ENCODE data around the gene LSR. TPM values are rescaled to one million over a fixed set of nuclear protein-coding genes. Genes with fewer than 3 reads are reported as not detected.

LSR gene
- total and polyA plus RNA-seq, 2 of the 4 experiments (the other 2 are of a cell fraction): 0.18 to 0.44 TPM

DNA sequence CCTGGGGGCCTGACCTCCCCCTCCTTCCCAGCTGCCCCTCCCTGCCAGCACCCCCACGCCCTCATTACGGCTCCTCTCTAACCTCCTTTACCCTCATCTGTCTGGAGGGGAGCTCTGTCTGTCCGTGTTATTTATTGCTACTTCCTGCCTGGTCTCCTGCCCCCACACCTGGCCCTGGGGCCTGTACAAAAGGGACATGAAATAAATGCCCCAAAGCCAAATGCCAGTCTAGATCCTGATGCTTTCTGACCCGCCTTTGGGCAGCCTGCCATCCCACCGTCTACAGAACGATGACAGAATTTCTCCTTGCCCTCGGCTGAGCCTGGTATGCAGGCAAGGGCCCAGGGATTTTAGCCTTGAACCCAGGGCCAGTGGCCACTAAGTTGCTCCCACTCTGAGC is 64.8 kb downstream of the LSR start:
- CTCF ChIA-PET: interaction anchor here (0.6 kb wide), 1 partner anchor 246 kb away, joined by 8 read pairs; no protein-coding TSS in a partner anchor
- no peak overlapping the region for H3K9ac ChIP-seq (ENCODE audit: low read depth, low read length)
- no peak overlapping the region for H3K18ac ChIP-seq (ENCODE audit: low read depth, low read length)
- H3K4me2 ChIP-seq (ENCODE audit: low read depth, low read length): no peak overlapping the region
- H4K5ac ChIP-seq (ENCODE audit: low read depth, low read length): no peak overlapping the region
- in situ Hi-C loops (cut with MboI; ENCODE audit: low sequenced_read_pairs) (no loop called here), dilution Hi-C loops (cut with HindIII; ENCODE audit: low sequenced_read_pairs, unreplicated experiment) (no loop called here), intact Hi-C loops (cut with micrococcal nuclease) (no loop called here)
- POLR2A ChIA-PET (ENCODE audit: unreplicated experiment): no interaction called here
- no peak overlapping the region for H2BK120ac ChIP-seq (ENCODE audit: low read depth, low read length)
- no peak overlapping the region for H4K91ac ChIP-seq (ENCODE audit: insufficient read depth, low read depth, low read length)
- WGBS, 2 experiments (ENCODE audit: extremely low coverage in 2 of 2, insufficient read length in 1 of 2): 40% methylated on average over 1 of the region's 7 CpGs; no CpG with 5 or more reads in 1 of the 2 experiments
- H2BK20ac ChIP-seq (ENCODE audit: low read depth, low read length): no peak overlapping the region
- H4K20me1 ChIP-seq (ENCODE audit: insufficient read depth, low read length): no peaks in the 10 kb centered on the region
- no peaks in the 10 kb centered on the region for H3K9me1 ChIP-seq (ENCODE audit: insufficient read depth, low read length)
- H3K27me3 ChIP-seq (ENCODE audit: control insufficient read depth, insufficient read depth, low read length): no peaks in the 10 kb centered on the region; the same call in 1 of the 2 replicates
- no peak overlapping the region for H3K4me3 ChIP-seq (ENCODE audit: insufficient read depth, low read depth, low read length)
- no peak overlapping the region for H3K27ac ChIP-seq (ENCODE audit: insufficient read depth, low read length)
- H3K36me3 ChIP-seq (ENCODE audit: control insufficient read depth, insufficient read depth, low read length): no peaks in the 10 kb centered on the region
- no peak overlapping the region for H2AK9ac ChIP-seq (replicated peaks; ENCODE audit: low read depth, low read length, poor library complexity)
- H4K8ac ChIP-seq (ENCODE audit: low read depth in 2 of 2, low read length in 2 of 2): no peak overlapping the region
- H2AK5ac ChIP-seq (ENCODE audit: low read depth, low read length): no peak overlapping the region
- H3K14ac ChIP-seq (replicated peaks; ENCODE audit: low read depth, low read length): no peak overlapping the region
- H3K79me1 ChIP-seq (ENCODE audit: low read depth in 1 of 2, low read length in 2 of 2): no peaks in the 10 kb centered on the region
- H2AFZ ChIP-seq (replicated peaks; ENCODE audit: low read length, poor library complexity): no peak overlapping the region
- no peak for DNase-seq
- H3K23ac ChIP-seq (ENCODE audit: low read depth, low read length): no peak overlapping the region
- ATAC-seq (ENCODE audit: low read depth): no peak
- no peaks in the 10 kb centered on the region for H3K9me3 ChIP-seq (ENCODE audit: control insufficient read depth, insufficient read depth, low read length)
- no peak overlapping the region for H3K4ac ChIP-seq (ENCODE audit: low read depth, low read length)
- TF ChIP-seq POLR2A (IDR thresholded peaks at IDR 0.05; ENCODE audit: low read depth, low read length) (no peak), CTCF (conservative IDR thresholded peaks at IDR 0.05; ENCODE audit: low read depth, low read length) (no peak), USF2 (IDR thresholded peaks at IDR 0.05; ENCODE audit: low read depth, low read length) (no peak), MXI1 (IDR thresholded peaks at IDR 0.05; ENCODE audit: borderline replicate concordance, low read depth, low read length) (no peak), RFX5 (IDR thresholded peaks at IDR 0.05; ENCODE audit: low read depth, low read length) (no peak), NFE2L2 (IDR thresholded peaks at IDR 0.05; ENCODE audit: low read depth, low read length) (no peak), BHLHE40 (IDR thresholded peaks at IDR 0.05; ENCODE audit: low read depth, low read length) (no peak), SMC3 (IDR thresholded peaks at IDR 0.05; ENCODE audit: low read depth, low read length) (no peak), RAD21 (IDR thresholded peaks at IDR 0.05; ENCODE audit: low read length) (no peak), CEBPB (IDR thresholded peaks at IDR 0.05; ENCODE audit: low read depth, low read length) (no peak)
- TF ChIP-seq, protein P1, sequence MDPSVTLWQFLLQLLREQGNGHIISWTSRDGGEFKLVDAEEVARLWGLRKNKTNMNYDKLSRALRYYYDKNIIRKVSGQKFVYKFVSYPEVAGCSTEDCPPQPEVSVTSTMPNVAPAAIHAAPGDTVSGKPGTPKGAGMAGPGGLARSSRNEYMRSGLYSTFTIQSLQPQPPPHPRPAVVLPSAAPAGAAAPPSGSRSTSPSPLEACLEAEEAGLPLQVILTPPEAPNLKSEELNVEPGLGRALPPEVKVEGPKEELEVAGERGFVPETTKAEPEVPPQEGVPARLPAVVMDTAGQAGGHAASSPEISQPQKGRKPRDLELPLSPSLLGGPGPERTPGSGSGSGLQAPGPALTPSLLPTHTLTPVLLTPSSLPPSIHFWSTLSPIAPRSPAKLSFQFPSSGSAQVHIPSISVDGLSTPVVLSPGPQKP (IDR thresholded peaks at IDR 0.05; ENCODE audit: borderline replicate concordance, low read depth, low read length): no peak
- no peak overlapping the region for H2BK5ac ChIP-seq (ENCODE audit: low read depth, low read length, poor library complexity, severe bottlenecking)
- H2BK15ac ChIP-seq (ENCODE audit: low read depth, low read length): no peak overlapping the region
- no TSS peak for BruUV-seq (replicated peaks)
- no peak overlapping the region for H3K56ac ChIP-seq (ENCODE audit: extremely low read depth, insufficient read depth, low read length)
- peaks cover under 1% of the 10 kb centered on the region for H3K4me1 ChIP-seq (ENCODE audit: control insufficient read depth, insufficient read depth, low read length)

Measured in IMR-90 (cell line).